ENCODE measurements around the gene SEL1L3.

The SEL1L3 gene

GRCh38 chr4:25821899-25822298 lies 40.9 kb downstream of the SEL1L3 start:
- no peak for TF ChIP-seq FOXP2 (optimal IDR thresholded peaks at IDR 0.05; ENCODE audit: borderline replicate concordance, extremely low read depth, extremely low read length, insufficient read depth)
- no peak for TF ChIP-seq SIN3A (IDR thresholded peaks at IDR 0.05; ENCODE audit: borderline replicate concordance, insufficient read depth, low read length)
- TF ChIP-seq, protein P1, sequence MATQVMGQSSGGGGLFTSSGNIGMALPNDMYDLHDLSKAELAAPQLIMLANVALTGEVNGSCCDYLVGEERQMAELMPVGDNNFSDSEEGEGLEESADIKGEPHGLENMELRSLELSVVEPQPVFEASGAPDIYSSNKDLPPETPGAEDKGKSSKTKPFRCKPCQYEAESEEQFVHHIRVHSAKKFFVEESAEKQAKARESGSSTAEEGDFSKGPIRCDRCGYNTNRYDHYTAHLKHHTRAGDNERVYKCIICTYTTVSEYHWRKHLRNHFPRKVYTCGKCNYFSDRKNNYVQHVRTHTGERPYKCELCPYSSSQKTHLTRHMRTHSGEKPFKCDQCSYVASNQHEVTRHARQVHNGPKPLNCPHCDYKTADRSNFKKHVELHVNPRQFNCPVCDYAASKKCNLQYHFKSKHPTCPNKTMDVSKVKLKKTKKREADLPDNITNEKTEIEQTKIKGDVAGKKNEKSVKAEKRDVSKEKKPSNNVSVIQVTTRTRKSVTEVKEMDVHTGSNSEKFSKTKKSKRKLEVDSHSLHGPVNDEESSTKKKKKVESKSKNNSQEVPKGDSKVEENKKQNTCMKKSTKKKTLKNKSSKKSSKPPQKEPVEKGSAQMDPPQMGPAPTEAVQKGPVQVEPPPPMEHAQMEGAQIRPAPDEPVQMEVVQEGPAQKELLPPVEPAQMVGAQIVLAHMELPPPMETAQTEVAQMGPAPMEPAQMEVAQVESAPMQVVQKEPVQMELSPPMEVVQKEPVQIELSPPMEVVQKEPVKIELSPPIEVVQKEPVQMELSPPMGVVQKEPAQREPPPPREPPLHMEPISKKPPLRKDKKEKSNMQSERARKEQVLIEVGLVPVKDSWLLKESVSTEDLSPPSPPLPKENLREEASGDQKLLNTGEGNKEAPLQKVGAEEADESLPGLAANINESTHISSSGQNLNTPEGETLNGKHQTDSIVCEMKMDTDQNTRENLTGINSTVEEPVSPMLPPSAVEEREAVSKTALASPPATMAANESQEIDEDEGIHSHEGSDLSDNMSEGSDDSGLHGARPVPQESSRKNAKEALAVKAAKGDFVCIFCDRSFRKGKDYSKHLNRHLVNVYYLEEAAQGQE (IDR thresholded peaks at IDR 0.05; ENCODE audit: insufficient read depth in 1 of 2, low read depth in 2 of 2, low read length in 2 of 2) = no peak
- no peak for TF ChIP-seq POLR2AphosphoS5 (IDR thresholded peaks at IDR 0.05; ENCODE audit: low read depth, low read length)
- no peak for TF ChIP-seq TAF1 (IDR thresholded peaks at IDR 0.05; ENCODE audit: borderline replicate concordance, insufficient read depth, low read length)

DNA sequence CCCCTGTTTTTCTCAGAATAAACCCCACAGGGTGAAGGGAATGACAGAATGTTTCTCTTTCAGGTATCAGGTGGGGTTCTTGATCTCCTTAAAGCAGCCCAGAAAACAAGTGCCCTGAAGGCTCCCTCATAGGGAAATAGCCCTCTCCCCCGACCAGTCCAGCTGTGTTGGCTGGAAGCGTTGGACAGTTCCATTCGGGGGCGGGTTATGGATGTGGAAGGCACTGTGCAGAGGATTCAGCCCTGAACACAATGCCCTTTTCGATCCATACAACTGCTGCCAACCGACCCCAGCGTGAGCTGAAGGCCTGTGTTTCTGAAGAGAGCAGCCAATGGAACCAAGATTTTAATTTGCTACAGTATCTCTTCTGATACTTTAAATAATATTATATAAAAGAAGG lies 41.5 kb downstream of the SEL1L3 start:
- TF ChIP-seq FOXP2 (optimal IDR thresholded peaks at IDR 0.05; ENCODE audit: borderline replicate concordance, extremely low read depth, extremely low read length, insufficient read depth) (no peak), SIN3A (IDR thresholded peaks at IDR 0.05; ENCODE audit: borderline replicate concordance, insufficient read depth, low read length) (no peak), TAF1 (IDR thresholded peaks at IDR 0.05; ENCODE audit: borderline replicate concordance, insufficient read depth, low read length) (no peak), POLR2AphosphoS5 (IDR thresholded peaks at IDR 0.05; ENCODE audit: low read depth, low read length) (no peak)
- TF ChIP-seq, protein P1 (IDR thresholded peaks at IDR 0.05; ENCODE audit: insufficient read depth in 1 of 2, low read depth in 2 of 2, low read length in 2 of 2) = peak; percentile 17 to 81; a peak in 2 of 4 replicates

- TF ChIP-seq POLR2AphosphoS5 (IDR thresholded peaks at IDR 0.05; ENCODE audit: low read depth, low read length) (no peak), TAF1 (IDR thresholded peaks at IDR 0.05; ENCODE audit: borderline replicate concordance, insufficient read depth, low read length) (no peak), SIN3A (IDR thresholded peaks at IDR 0.05; ENCODE audit: borderline replicate concordance, insufficient read depth, low read length) (no peak), FOXP2 (optimal IDR thresholded peaks at IDR 0.05; ENCODE audit: borderline replicate concordance, extremely low read depth, extremely low read length, insufficient read depth) (no peak)
- TF ChIP-seq, protein P1 (IDR thresholded peaks at IDR 0.05; ENCODE audit: insufficient read depth in 1 of 2, low read depth in 2 of 2, low read length in 2 of 2) = no peak
Observed at GRCh38 chr4:25818876-25819275, 43.9 kb downstream of the SEL1L3 start.

- no peak for TF ChIP-seq FOXP2 (optimal IDR thresholded peaks at IDR 0.05; ENCODE audit: borderline replicate concordance, extremely low read depth, extremely low read length, insufficient read depth)
- no peak for TF ChIP-seq POLR2AphosphoS5 (IDR thresholded peaks at IDR 0.05; ENCODE audit: low read depth, low read length)
- TF ChIP-seq, protein P1 (IDR thresholded peaks at IDR 0.05; ENCODE audit: insufficient read depth in 1 of 2, low read depth in 2 of 2, low read length in 2 of 2) = no peak
- no peak for TF ChIP-seq TAF1 (IDR thresholded peaks at IDR 0.05; ENCODE audit: borderline replicate concordance, insufficient read depth, low read length)
- TF ChIP-seq SIN3A (IDR thresholded peaks at IDR 0.05; ENCODE audit: borderline replicate concordance, insufficient read depth, low read length) = no peak
Observed at GRCh38 chr4:25818371-25818871, 44.4 kb downstream of the SEL1L3 start.

All from PFSK-1 (cell line).